IPS DF 6.9 (cell line): ENCODE data around the gene OR2L3.
"Not testable (repeated sequence)": the region's sequence is repeated elsewhere in the genome, so short reads cannot be mapped to it uniquely, and the experiment has no call there.

Experiments used
- DNase-seq: peaks from one replicate; pipeline ENCODE4 v3.0.0-alpha.2; 2013; ENCODE audit warnings: low read depth, low spot score
- H3K27ac ChIP-seq: one replicate; pipeline ENCODE4 v1.5.1; 2013; ENCODE audit warnings: low read length, control low read depth
- H3K27me3 ChIP-seq: 2 replicates; pipeline ENCODE4 v1.6.1; 2013; ENCODE audit warnings: mild to moderate bottlenecking, low read length; ENCODE audit not compliant: control insufficient read depth, insufficient read depth
- H3K36me3 ChIP-seq: 2 replicates; pipeline ENCODE4 v1.6.1; 2013; ENCODE audit warnings: low read length; ENCODE audit not compliant: control insufficient read depth, insufficient read depth
- H3K4me1 ChIP-seq: 2 replicates; pipeline ENCODE4 v1.6.1; 2013; ENCODE audit warnings: low read length; ENCODE audit not compliant: control insufficient read depth, insufficient read depth
- H3K4me3 ChIP-seq: 2 replicates; pipeline ENCODE4 v1.5.1; 2013; ENCODE audit warnings: mild to moderate bottlenecking, low read length
- H3K9me3 ChIP-seq: 2 replicates; pipeline ENCODE4 v1.6.1; 2013; ENCODE audit warnings: low read length, inconsistent platforms; ENCODE audit not compliant: control insufficient read depth, insufficient read depth
- WGBS: extraction: QIAGEN DNeasy Blood & Tissue Kit; methylation state at CpG from one replicate; pipeline ENCODE4 v1.1.7; 2013; ENCODE audit warnings: mixed read lengths, missing lambda C conversion rate; ENCODE audit not compliant: insufficient read length, insufficient coverage; 5-methylcytosine and 5-hydroxymethylcytosine counted together

OR2L3 gene

DNA sequence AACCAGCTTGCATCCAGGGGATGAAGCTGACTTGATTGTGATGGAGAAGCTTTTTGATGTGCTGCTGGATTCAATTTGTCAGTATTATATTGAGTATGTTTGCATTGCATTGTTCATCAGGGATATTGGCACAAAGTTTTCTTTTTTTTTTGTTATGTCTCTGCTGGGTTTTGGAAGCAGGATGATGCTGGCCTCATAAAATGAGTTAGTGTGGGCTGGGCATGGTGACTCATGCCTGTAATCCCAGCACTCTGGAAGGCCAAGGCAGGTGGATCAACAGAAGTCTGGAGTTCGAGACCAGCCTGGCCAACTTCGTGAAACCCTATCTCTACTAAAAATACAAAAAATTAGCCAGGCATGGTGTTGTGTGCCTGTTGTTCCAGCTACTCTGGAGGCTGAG is 8.6 kb downstream of the OR2L3 start:
- no CpG with 5 or more reads among the region's 2 CpGs for WGBS

DNA sequence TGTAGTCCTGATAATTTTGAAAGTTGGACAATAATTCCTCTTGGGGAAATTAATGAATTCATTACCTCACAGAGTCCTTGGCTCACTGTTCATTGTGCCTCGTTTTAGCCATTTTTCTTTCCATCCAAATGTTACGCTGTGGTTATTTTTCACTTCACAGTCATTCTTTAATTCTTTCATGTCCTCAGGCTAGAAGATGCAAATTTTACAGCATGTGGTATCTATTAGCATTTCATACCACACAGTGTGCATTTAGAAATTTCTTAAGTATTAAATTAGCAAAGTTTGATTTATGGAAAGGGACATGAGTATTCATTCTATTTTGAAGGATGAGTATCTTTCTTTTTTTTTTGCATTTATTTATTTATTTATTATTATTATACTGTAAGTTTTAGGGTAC is 18.4 kb downstream of the OR2L3 start:
- no CpG with 5 or more reads among the region's 2 CpGs for WGBS
- no peaks in the 10 kb centered on the region for H3K27me3 ChIP-seq
- no peak overlapping the region for H3K27ac ChIP-seq
- H3K9me3 ChIP-seq = peaks cover 4% of the 10 kb centered on the region
- no peaks in the 10 kb centered on the region for H3K4me1 ChIP-seq
- no peak for DNase-seq
- no peaks in the 10 kb centered on the region for H3K36me3 ChIP-seq
- H3K4me3 ChIP-seq = no peak overlapping the region

More for the DNA sequence above, 8.6 kb downstream of the OR2L3 start:
- Histone ChIP-seq H3K4me1 (no peaks in the 10 kb centered on the region), H3K36me3 (no peaks in the 10 kb centered on the region), H3K27ac (no peak overlapping the region), H3K9me3 (peaks cover 2% of the 10 kb centered on the region), H3K27me3 (no peaks in the 10 kb centered on the region), H3K4me3 (no peak overlapping the region)
- DNase-seq = no peak

DNA sequence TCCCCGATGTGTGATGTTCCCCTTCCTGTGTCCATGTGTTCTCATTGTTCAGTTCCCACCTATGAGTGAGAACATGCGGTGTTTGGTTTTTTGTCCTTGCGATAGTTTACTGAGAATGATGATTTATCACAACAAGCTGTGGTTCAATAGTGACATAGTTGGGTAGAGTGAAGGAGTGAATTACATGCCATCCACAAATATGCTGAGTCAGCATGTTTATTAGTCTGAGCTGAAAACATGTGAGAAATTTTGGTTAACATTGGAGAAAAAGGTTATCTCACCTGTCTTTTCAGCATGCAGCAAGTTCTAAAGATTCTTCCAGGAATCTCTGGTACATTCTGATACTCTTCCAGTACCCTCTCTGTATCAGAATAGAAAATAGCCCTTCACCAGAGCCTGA is 19.0 kb downstream of the OR2L3 start:
- Histone ChIP-seq H3K36me3 (no peaks in the 10 kb centered on the region), H3K4me1 (no peaks in the 10 kb centered on the region), H3K9me3 (peaks cover 4% of the 10 kb centered on the region), H3K27ac (no peak overlapping the region), H3K4me3 (no peak overlapping the region), H3K27me3 (no peaks in the 10 kb centered on the region)
- DNase-seq = no peak
- no CpG with 5 or more reads among the region's 3 CpGs for WGBS

DNA sequence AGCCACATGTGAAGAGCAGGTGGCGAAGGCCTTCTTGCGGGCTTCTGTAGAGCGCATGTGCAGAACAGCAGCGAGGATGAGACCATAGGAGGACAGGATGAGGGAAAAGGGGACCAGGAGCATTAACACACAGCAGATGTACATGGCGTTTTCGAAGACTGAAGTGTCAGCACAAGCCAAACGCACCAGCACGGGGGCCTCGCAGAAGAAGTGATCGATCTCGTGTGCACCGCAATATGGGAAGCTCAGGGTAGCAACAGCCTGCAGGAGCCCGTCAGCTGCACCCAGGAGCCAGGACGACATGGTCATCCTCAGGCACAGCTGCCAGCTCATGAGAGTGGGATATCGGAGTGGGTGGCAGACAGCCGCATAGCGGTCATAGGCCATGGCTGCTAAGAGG is 37.2 kb downstream of the OR2L3 start:
- not testable (repeated sequence) for H3K27ac ChIP-seq, H3K4me1 ChIP-seq, H3K27me3 ChIP-seq, H3K4me3 ChIP-seq, H3K9me3 ChIP-seq, H3K36me3 ChIP-seq, DNase-seq
- no CpG with 5 or more reads among the region's 17 CpGs for WGBS

DNA sequence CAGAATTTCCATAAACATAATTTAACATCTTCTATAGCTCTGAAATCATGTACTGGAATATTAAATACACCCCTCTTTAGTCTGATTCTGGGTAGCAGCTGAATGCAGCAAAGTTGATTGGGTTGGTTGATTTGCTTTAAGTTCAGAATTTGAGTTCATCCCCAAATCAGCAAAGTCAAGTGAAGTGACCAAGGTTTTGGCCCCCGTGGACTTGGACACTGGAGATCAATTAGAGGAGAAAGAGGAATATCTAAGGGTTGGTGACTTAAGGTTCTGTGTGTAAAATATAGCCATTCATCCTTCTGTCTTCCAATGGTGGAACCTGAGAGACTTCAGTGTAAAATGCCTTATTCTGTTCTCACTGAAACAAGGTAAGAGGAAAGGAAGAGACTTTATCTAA is 48.2 kb downstream of the OR2L3 start, which contains the start of gene OR2L13:
Gene OR2L13, plus strand, starts transcription at position 301 of the 400 bp plus-strand sequence. CDS start 4,192 bp downstream, outside the sequence.
- H3K4me1 ChIP-seq = no peaks in the 10 kb centered on the region
- H3K4me3 ChIP-seq = no peak within 1 kb of the TSS
- H3K27me3 ChIP-seq = no peaks in the 10 kb centered on the region
- H3K27ac ChIP-seq = no peak within 1 kb of the TSS
- no CpG with 5 or more reads among the region's 1 CpG for WGBS
- no peaks in the 10 kb centered on the region for H3K36me3 ChIP-seq
- H3K9me3 ChIP-seq = peaks cover 5% of the 10 kb centered on the region
- no peak for DNase-seq

DNA sequence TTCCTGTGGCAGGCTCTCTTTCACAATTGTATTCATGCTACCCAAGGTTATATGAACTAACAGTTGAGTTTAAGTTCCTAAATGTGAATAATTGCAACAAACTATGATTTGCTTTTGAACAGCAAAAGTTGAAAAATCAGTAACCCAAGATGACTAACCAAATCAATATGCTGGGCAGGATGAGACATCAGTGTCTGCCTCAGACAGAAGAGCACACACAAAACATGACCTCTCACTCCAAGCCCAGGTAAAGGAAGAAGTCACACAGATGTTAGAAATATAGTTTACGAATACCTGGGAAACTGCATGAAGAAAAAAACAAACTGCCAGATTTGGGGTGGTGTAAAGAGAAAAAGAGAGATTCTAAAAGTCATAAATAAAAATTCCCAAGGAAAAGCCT is 51.9 kb downstream of the OR2L3 start:
- WGBS = no CpG with 5 or more reads among the region's 1 CpG
- no peak overlapping the region for H3K4me3 ChIP-seq
- no peaks in the 10 kb centered on the region for H3K36me3 ChIP-seq

DNA sequence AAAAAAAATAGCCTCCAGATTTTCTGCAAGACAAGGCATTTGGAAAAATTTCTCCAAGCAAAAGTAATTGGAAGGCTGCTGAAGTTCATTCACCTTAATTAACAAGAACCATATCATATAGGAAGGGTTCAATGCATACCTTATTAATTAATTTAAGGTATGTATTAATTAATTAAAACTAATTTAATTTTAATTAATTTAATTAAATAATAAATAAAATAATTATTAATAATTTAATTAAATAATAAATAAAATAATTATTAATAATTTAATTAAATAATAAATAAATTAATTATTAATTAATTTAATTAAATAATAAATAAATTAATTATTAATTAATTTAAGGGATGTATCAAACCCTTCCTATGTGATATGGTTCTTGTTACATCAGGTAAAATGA is 56.2 kb downstream of the OR2L3 start:
- peaks cover 8% of the 10 kb centered on the region for H3K9me3 ChIP-seq
- H3K36me3 ChIP-seq = no peaks in the 10 kb centered on the region
- H3K4me3 ChIP-seq = no peak overlapping the region
- no peaks in the 10 kb centered on the region for H3K4me1 ChIP-seq
- no peaks in the 10 kb centered on the region for H3K27me3 ChIP-seq
- H3K27ac ChIP-seq = no peak overlapping the region
- no peak for DNase-seq

More for the DNA sequence above, 51.9 kb downstream of the OR2L3 start:
- Histone ChIP-seq H3K4me1 (no peaks in the 10 kb centered on the region), H3K27me3 (no peaks in the 10 kb centered on the region), H3K9me3 (peaks cover 9% of the 10 kb centered on the region), H3K27ac (no peak overlapping the region)
- no peak for DNase-seq

DNA sequence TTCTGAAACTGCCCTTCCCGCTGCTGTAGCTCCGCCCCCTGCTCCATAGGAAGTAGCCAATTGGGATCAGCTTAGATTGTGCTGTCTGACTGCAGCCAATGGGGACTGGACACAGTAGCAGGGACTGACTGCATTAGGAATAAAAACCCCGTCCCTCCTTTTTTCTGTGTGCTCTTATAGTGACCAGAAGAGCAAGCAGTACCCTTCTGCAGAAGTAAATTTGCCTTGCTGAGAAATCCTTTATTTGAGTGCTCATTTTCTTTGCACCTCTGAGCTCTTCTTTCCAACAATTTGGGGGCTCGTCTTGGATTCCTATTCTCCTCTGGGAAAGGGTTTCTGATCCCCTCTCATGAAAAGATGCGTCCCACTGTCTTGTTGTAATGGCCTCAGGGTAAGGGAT is 64.5 kb downstream of the OR2L3 start:
- peaks cover 7% of the 10 kb centered on the region for H3K9me3 ChIP-seq
- H3K4me1 ChIP-seq = no peaks in the 10 kb centered on the region
- no CpG with 5 or more reads among the region's 5 CpGs for WGBS

More for the DNA sequence above, 64.5 kb downstream of the OR2L3 start:
- Histone ChIP-seq H3K27ac (no peak overlapping the region), H3K4me3 (no peak overlapping the region), H3K36me3 (no peaks in the 10 kb centered on the region), H3K27me3 (no peaks in the 10 kb centered on the region)
- no peak for DNase-seq
